ENCODE data around the gene MAPKAP1. TPM values are rescaled to one million over a fixed set of nuclear protein-coding genes. Genes with fewer than 3 reads are reported as not detected.

Gene MAPKAP1
- total and polyA plus RNA-seq, 9 of the 15 experiments (the other 6 are each of a cell fraction or from before 2014, with no cell fraction given): 2.6 to 82.1 (median 61.1) TPM

DNA sequence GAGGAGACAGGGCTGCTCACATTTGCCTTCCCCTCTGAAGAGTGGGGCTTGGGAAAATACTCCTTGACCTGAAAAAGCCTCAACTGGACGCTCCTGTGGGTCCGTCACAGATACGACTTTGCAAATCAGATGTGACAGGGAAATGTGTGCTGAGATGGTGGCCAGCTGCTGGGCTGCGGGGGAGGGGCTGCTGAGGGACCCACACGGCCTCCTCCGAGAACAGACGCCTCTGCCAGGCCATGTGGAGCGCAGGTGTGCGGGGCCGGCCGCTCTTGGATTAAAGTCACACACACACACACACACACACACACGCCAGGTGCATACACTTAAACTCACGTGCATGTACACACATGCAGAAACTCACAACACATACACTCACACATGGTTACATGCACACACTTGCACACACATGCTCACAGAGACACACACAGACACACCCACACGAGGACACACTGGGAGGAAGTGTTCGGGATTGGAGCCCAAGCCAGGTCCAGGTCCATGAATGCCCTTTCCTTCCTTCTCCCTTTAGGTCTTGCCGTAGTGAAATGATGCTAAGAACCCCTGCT, 278.0 kb downstream of the MAPKAP1 start:
- Histone ChIP-seq H3K9me1 (ENCODE audit: control insufficient read depth, insufficient read depth, low read length) (no peaks in the 10 kb centered on the region), H3K27ac (ENCODE audit: extremely low read depth, low read depth, low read length) (no peak overlapping the region), H2AFZ (ENCODE audit: low read depth, low read length) (no peak overlapping the region), H3K27me3 (ENCODE audit: control insufficient read depth in 2 of 2, insufficient read depth in 2 of 2, low read length in 2 of 2) (no peaks in the 10 kb centered on the region), H4K20me1 (replicated peaks; ENCODE audit: control insufficient read depth, insufficient read depth, low read length) (no peaks in the 10 kb centered on the region), H3K36me3 (ENCODE audit: control insufficient read depth, insufficient read depth, low read length) (no peaks in the 10 kb centered on the region), H3K4me1 (replicated peaks in 1 of 2; ENCODE audit: control insufficient read depth in 2 of 2, insufficient read depth in 2 of 2, low read length in 2 of 2) (peaks cover 6 to 57% of the 10 kb centered on the region in 2 experiments; a peak in 3 of 5 replicates), H3K9ac (ENCODE audit: insufficient read depth in 1 of 2, low read depth in 2 of 2, low read length in 2 of 2) (peak overlapping the region in 1 of 2 experiments; percentile 31; a peak in 1 of 4 replicates), H3K4me3 (no peak overlapping the region), H3K4me2 (ENCODE audit: insufficient read depth, low read length) (no peak overlapping the region), H3K79me2 (ENCODE audit: control insufficient read depth, insufficient read depth, low read length) (no peaks in the 10 kb centered on the region), H3K9me3 (replicated peaks; ENCODE audit: control insufficient read depth, insufficient read depth, low read depth, low read length) (no peaks in the 10 kb centered on the region)
- in situ Hi-C loops (cut with MboI): no loop called here
- 53% methylated on average over 16 of the region's 16 CpGs for WGBS (ENCODE audit: insufficient coverage, low coverage, missing lambda C conversion rate)
- no TSS peak for BruUV-seq (replicated peaks)
- FAIRE-seq (no peak), DNase-seq (ENCODE audit: extremely low read depth in 1 of 4, low spot score in 3 of 4) (no peak), ATAC-seq (no peak)
- TF ChIP-seq SRF (CRISPR knock-in tag; IDR thresholded peaks at IDR 0.05) (no peak), CBX5 (IDR thresholded peaks at IDR 0.05; ENCODE audit: borderline replicate concordance, low read depth) (no peak), ZNF589 (CRISPR knock-in tag; IDR thresholded peaks at IDR 0.05; ENCODE audit: low read depth) (no peak), ZBTB1 (CRISPR knock-in tag; IDR thresholded peaks at IDR 0.05; ENCODE audit: borderline replicate concordance, low read depth) (no peak), MXI1 (IDR thresholded peaks at IDR 0.05; ENCODE audit: low read depth, low read length) (no peak), ZNF766 (CRISPR knock-in tag; conservative IDR thresholded peaks at IDR 0.05) (no peak), CHCHD3 (CRISPR knock-in tag; IDR thresholded peaks at IDR 0.05) (no peak), ASH1L (IDR thresholded peaks at IDR 0.05; ENCODE audit: borderline replicate concordance, low read depth, partially characterized antibody) (no peak), ZNF3 (CRISPR knock-in tag; IDR thresholded peaks at IDR 0.05) (no peak), NFIC (IDR thresholded peaks at IDR 0.05) (no peak)
- CTCF ChIA-PET (ENCODE audit: low intra/inter-chr PET ratio): interaction anchor here (1.6 kb wide), 1 partner anchor 202 kb away, joined by 8 read pairs; no protein-coding TSS in a partner anchor
- intact Hi-C loops (cut with micrococcal nuclease): loop anchor here (1.0 to 5.0 kb wide), 3 partner anchors 43 to 202 kb away; no protein-coding TSS in a partner anchor
- POLR2A ChIA-PET: interaction anchor here (0.7 kb wide), 1 partner anchor 212 kb away, joined by 3 read pairs; no protein-coding TSS in a partner anchor

Measured in K562 (cell line).